ENCODE results near the gene POU3F2. TPM values are rescaled to one million over a fixed set of nuclear protein-coding genes. Genes with fewer than 3 reads are reported as not detected.

The POU3F2 gene
- total RNA-seq, 2 experiments from 2014 or later: not detected

- ChIA-PET CTCF (no interaction called here), POLR2A (no interaction called here)
- H3K4me3 Mint-ChIP-seq: no peak overlapping the region
- no peak overlapping the region for H3K27ac Mint-ChIP-seq
- peaks cover 88% of the 10 kb centered on the region for H3K27me3 Mint-ChIP-seq
- no peaks in the 10 kb centered on the region for H3K9me3 Mint-ChIP-seq
- H3K4me1 Mint-ChIP-seq: peaks cover 16% of the 10 kb centered on the region
- DNase-seq: no peak
- H3K36me3 Mint-ChIP-seq (ENCODE audit: low read depth): no peaks in the 10 kb centered on the region
These were observed 8.2 kb downstream of the POU3F2 start for GRCh38 chr6:98842342-98843180.

DNA sequence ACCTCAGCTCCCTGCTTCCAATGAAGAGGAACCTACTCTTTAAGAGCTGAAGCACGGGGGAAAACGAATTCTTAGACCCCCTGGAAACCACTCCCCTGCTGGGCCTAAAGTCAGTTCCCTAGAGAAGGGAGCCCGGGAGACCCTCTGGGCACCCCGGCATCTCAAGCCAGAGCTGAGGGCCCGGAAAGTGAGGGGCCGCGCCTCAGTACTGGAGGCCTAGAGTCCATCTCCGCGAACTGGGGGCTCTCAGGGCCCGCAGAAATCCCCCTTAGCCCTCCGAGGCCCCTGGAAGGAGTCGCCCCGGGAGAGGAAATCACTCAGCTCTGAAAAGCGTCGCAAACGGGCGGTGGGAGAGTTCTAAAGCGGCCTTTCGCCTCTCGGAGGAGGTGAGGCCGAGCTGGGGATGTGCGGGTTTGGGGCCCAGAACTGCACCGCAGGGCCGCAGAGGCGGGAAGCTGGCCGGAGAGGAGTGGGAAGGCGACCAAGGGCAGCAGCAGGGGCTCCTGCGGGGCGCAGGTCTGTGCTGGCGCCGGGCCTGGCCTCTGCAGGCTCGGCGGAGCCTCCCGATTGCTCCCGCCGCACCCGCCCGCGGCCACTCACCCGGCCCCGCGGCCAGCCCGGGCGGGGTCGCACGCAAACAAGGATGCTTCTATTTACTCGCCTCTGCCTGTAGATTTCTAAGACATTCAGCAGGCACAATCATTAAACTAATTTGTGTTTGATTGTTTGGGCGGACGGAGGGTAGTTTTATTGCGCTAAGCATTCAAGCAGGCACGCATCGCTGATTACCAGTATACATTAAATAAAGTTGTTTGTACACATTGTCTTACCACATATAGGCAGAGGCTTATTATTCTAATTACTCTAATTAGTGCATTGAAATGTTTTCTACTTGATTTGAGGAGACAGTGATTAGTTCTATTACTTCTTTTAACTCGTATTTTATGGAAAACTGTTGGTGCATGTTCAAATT, 9.2 kb downstream of the POU3F2 start:
- ChIA-PET POLR2A (interaction anchor here (1.4 kb wide), 1 partner anchor 15 kb away, joined by 3 read pairs; no protein-coding TSS in a partner anchor), CTCF (interaction anchor here (1.8 kb wide), 1 partner anchor 74 kb away, joined by 4 read pairs; no protein-coding TSS in a partner anchor)
- Mint-ChIP-seq H3K27me3 (peaks cover 82% of the 10 kb centered on the region), H3K4me1 (peaks cover 16% of the 10 kb centered on the region), H3K27ac (no peak overlapping the region), H3K4me3 (no peak overlapping the region), H3K36me3 (ENCODE audit: low read depth) (no peaks in the 10 kb centered on the region), H3K9me3 (no peaks in the 10 kb centered on the region)
- no peak for DNase-seq

GRCh38 chr6:98844244-98845210, 10.2 kb downstream of the POU3F2 start:
- DNase-seq: no peak

GRCh38 chr6:98845211-98846020, 11.0 kb downstream of the POU3F2 start:
- POLR2A ChIA-PET: interaction anchor here (1.0 to 1.4 kb wide), 2 partner anchors 11 to 17 kb away, joined by 3 to 4 read pairs; partner anchors contain the start of gene POU3F2
- no peaks in the 10 kb centered on the region for H3K9me3 Mint-ChIP-seq
- CTCF ChIA-PET: interaction anchor here (0.9 to 1.8 kb wide), 4 partner anchors 8 to 1120 kb away, joined by 3 to 4 read pairs (median 3); no protein-coding TSS in a partner anchor
- H3K4me1 Mint-ChIP-seq: peaks cover 16% of the 10 kb centered on the region
- no peak overlapping the region for H3K27ac Mint-ChIP-seq
- no peaks in the 10 kb centered on the region for H3K36me3 Mint-ChIP-seq (ENCODE audit: low read depth)
- peak overlapping the region; percentile 40 for H3K4me3 Mint-ChIP-seq
- peaks cover 85% of the 10 kb centered on the region for H3K27me3 Mint-ChIP-seq
- DNase-seq: peak; percentile 72

More at GRCh38 chr6:98844244-98845210, 10.2 kb downstream of the POU3F2 start:
- Mint-ChIP-seq H3K4me1 (peaks cover 16% of the 10 kb centered on the region), H3K27ac (no peak overlapping the region), H3K36me3 (ENCODE audit: low read depth) (no peaks in the 10 kb centered on the region), H3K4me3 (no peak overlapping the region), H3K9me3 (no peaks in the 10 kb centered on the region), H3K27me3 (peaks cover 85% of the 10 kb centered on the region)
- CTCF ChIA-PET: interaction anchor here (1.0 to 1.8 kb wide), 3 partner anchors 75 to 1119 kb away, joined by 3 to 4 read pairs (median 3); no protein-coding TSS in a partner anchor
- POLR2A ChIA-PET: interaction anchor here (1.0 to 1.4 kb wide), 2 partner anchors 10 to 16 kb away, joined by 3 to 4 read pairs; partner anchors contain the start of gene POU3F2

- DNase-seq: no peak
- peaks cover 80% of the 10 kb centered on the region for H3K27me3 Mint-ChIP-seq
- no peak overlapping the region for H3K27ac Mint-ChIP-seq
- H3K4me3 Mint-ChIP-seq: no peak overlapping the region
- H3K4me1 Mint-ChIP-seq: peaks cover 16% of the 10 kb centered on the region
- CTCF ChIA-PET: interaction anchor here (0.9 kb wide), 1 partner anchor 9 kb away, joined by 3 read pairs; no protein-coding TSS in a partner anchor
- POLR2A ChIA-PET: no interaction called here
- no peaks in the 10 kb centered on the region for H3K36me3 Mint-ChIP-seq (ENCODE audit: low read depth)
- no peaks in the 10 kb centered on the region for H3K9me3 Mint-ChIP-seq
These were observed 11.6 kb downstream of the POU3F2 start for GRCh38 chr6:98846021-98846380.

GRCh38 chr6:98847416-98847778, 13.0 kb downstream of the POU3F2 start:
- peaks cover 75% of the 10 kb centered on the region for H3K27me3 Mint-ChIP-seq
- ChIA-PET POLR2A (no interaction called here), CTCF (no interaction called here)
- H3K4me3 Mint-ChIP-seq: no peak overlapping the region
- no peak for DNase-seq
- no peaks in the 10 kb centered on the region for H3K36me3 Mint-ChIP-seq (ENCODE audit: low read depth)
- no peaks in the 10 kb centered on the region for H3K9me3 Mint-ChIP-seq
- H3K27ac Mint-ChIP-seq: no peak overlapping the region
- peaks cover 16% of the 10 kb centered on the region for H3K4me1 Mint-ChIP-seq

GRCh38 chr6:98847779-98848538, 13.6 kb downstream of the POU3F2 start:
- no peak overlapping the region for H3K4me3 Mint-ChIP-seq
- ChIA-PET POLR2A (no interaction called here), CTCF (no interaction called here)

DNA sequence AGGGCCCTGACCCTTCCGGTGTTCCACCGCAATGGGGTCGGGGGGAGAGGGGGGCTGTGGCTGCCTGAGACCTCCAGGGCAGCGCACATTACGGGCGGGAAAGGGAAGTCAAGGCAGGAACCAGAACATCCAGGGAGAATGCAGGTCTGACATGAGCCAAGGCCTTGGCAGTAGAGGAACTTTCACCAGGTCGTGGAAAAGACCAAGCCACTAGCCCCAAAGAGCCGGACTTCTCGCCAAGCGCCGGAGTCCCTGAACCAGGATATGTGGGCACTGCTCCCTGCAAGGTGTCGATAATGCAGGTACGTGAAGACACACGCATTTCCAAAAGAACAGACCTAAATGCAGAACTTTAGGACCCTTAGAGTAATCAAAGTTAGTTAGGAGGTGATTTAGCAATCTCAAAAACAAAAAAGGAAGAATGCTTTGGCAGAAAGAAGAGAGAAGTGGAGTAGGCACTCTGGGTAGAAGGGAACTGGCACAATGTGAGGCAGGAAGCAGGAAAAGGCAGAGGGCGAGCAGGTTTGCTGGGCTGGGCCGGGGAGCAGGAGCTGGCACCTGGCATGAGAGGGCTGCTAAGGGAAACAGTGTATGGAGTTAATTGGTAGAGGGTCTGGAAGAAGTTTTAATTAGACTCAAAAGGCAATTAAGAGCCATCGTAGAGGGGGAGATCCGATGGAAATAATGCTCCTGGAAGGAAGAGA, 14.3 kb downstream of the POU3F2 start:
- Mint-ChIP-seq H3K27ac (no peak overlapping the region), H3K9me3 (no peaks in the 10 kb centered on the region), H3K4me3 (no peak overlapping the region), H3K27me3 (peaks cover 65% of the 10 kb centered on the region), H3K4me1 (peaks cover 13% of the 10 kb centered on the region), H3K36me3 (ENCODE audit: low read depth) (no peaks in the 10 kb centered on the region)
- ChIA-PET POLR2A (no interaction called here), CTCF (no interaction called here)
- no peak for DNase-seq

More at GRCh38 chr6:98847779-98848538, 13.6 kb downstream of the POU3F2 start:
- Mint-ChIP-seq H3K4me1 (peaks cover 15% of the 10 kb centered on the region), H3K27me3 (peaks cover 71% of the 10 kb centered on the region), H3K36me3 (ENCODE audit: low read depth) (no peaks in the 10 kb centered on the region), H3K27ac (no peak overlapping the region), H3K9me3 (no peaks in the 10 kb centered on the region)
- DNase-seq: no peak

- Mint-ChIP-seq H3K27ac (no peak overlapping the region), H3K36me3 (ENCODE audit: low read depth) (peaks cover 11% of the 10 kb centered on the region), H3K9me3 (no peaks in the 10 kb centered on the region), H3K4me3 (no peak overlapping the region), H3K27me3 (no peaks in the 10 kb centered on the region), H3K4me1 (no peaks in the 10 kb centered on the region)
- POLR2A ChIA-PET: no interaction called here
- CTCF ChIA-PET: no interaction called here
- DNase-seq: no peak
These were observed 30.1 kb downstream of the POU3F2 start for GRCh38 chr6:98864497-98864896.

GRCh38 chr6:98871057-98871456, 36.7 kb downstream of the POU3F2 start:
- Mint-ChIP-seq H3K36me3 (ENCODE audit: low read depth) (peaks cover 11% of the 10 kb centered on the region), H3K27ac (no peak overlapping the region), H3K9me3 (no peaks in the 10 kb centered on the region), H3K4me3 (no peak overlapping the region), H3K4me1 (no peaks in the 10 kb centered on the region), H3K27me3 (no peaks in the 10 kb centered on the region)
- CTCF ChIA-PET: no interaction called here
- POLR2A ChIA-PET: no interaction called here
- DNase-seq: no peak

- Mint-ChIP-seq H3K36me3 (ENCODE audit: low read depth) (peaks cover 10% of the 10 kb centered on the region), H3K4me3 (no peak overlapping the region), H3K9me3 (no peaks in the 10 kb centered on the region), H3K4me1 (no peaks in the 10 kb centered on the region), H3K27ac (no peak overlapping the region), H3K27me3 (no peaks in the 10 kb centered on the region)
- no peak for DNase-seq
- POLR2A ChIA-PET: no interaction called here
- CTCF ChIA-PET: interaction anchor here (0.9 kb wide), 1 partner anchor 8 kb away, joined by 3 read pairs; no protein-coding TSS in a partner anchor
These were observed 37.4 kb downstream of the POU3F2 start for GRCh38 chr6:98871821-98872220.
